Measurements from ENCODE around the gene PGLYRP2. TPM values are rescaled to one million over a fixed set of nuclear protein-coding genes. Genes with fewer than 3 reads are reported as not detected.
A peak's percentile ranks its signal among the peaks of the same experiment; 100 is the strongest.

PGLYRP2 gene
- total RNA-seq, 6 experiments from 2014 or later = not detected

DNA sequence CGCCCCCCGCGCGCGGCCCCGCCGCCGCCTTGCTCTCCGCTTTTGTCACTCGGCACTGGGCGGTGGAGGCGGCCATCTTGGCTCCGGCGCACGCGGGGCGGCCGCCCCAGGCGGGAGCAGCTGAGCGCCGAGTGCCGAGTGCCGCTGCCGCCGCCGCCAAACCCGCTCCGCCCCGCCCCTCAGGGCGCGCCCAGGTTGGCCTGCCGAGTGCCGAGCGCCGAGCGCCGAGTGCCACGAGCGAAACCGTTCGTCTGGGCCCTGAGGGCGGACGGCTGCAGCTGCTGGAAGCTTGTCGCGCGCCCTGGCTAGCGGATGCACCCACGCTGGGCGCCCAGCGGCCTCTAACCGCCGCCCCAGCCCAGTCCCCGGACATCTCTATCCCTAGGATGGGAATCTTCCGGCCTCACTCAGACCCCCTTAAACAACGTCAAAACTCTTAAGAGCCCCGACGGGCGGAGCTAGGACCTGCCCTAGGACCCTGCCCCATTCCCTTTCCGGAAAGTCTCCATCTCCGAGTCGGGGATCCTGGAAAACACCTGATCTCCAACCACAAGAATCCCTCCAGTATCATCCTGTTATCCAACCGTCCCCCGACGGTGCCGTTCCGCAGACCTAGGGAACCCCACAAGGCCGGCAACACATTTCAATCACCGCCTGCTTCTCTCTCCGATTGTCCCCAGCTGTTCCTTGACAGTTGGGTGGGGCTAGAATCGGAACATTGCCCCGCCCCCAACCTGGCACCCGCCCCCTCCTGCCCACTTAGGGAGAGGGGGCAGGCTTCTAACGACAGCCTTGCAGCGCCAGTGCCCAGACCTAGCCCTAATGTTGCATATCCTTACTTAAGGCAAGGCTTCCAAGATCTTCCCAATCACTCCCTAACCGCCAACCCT lies 46.4 kb downstream of the PGLYRP2 start:
- peak; percentile 91 for DNase-seq
- Mint-ChIP-seq H3K27me3 (ENCODE audit: insufficient read depth) (peaks cover 5% of the 10 kb centered on the region), H3K4me1 (ENCODE audit: low read depth) (peaks cover 23% of the 10 kb centered on the region), H3K4me3 (peak overlapping the region; percentile 97), H3K36me3 (ENCODE audit: low read depth) (peaks cover 9% of the 10 kb centered on the region), H3K9me3 (no peaks in the 10 kb centered on the region), H3K27ac (peak overlapping the region; percentile 93)
- TF ChIP-seq, protein P1, sequence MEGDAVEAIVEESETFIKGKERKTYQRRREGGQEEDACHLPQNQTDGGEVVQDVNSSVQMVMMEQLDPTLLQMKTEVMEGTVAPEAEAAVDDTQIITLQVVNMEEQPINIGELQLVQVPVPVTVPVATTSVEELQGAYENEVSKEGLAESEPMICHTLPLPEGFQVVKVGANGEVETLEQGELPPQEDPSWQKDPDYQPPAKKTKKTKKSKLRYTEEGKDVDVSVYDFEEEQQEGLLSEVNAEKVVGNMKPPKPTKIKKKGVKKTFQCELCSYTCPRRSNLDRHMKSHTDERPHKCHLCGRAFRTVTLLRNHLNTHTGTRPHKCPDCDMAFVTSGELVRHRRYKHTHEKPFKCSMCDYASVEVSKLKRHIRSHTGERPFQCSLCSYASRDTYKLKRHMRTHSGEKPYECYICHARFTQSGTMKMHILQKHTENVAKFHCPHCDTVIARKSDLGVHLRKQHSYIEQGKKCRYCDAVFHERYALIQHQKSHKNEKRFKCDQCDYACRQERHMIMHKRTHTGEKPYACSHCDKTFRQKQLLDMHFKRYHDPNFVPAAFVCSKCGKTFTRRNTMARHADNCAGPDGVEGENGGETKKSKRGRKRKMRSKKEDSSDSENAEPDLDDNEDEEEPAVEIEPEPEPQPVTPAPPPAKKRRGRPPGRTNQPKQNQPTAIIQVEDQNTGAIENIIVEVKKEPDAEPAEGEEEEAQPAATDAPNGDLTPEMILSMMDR (IDR thresholded peaks at IDR 0.05) = no peak

DNA sequence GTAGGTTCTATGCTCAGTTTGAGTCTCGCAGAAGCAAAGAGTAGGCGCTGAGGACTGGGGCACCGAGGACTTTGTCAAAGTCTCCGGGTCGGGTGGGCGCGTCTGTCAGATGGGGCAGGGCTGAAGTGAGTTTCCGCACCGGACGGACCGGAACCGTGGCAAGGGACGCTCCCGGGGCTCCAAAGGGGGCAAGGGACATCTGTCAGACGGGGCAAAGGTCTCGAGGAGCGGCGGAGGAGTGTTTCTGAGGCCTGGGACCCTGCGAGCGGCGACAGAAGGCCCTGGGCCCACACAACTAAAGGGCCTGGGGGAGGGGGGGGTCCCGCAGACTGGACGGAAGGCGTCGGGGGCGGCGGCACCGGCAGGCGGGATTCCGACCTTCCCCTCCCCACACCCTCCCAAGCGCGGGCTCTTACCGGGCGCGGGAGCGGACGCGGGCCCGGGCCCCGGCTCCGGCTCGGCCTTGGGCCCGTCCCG lies 47.2 kb downstream of the PGLYRP2 start:
- Mint-ChIP-seq H3K27me3 (ENCODE audit: insufficient read depth) (peaks cover 5% of the 10 kb centered on the region), H3K4me3 (peak overlapping the region; percentile 92), H3K36me3 (ENCODE audit: low read depth) (peaks cover 15% of the 10 kb centered on the region), H3K27ac (peak overlapping the region; percentile 86), H3K9me3 (no peaks in the 10 kb centered on the region), H3K4me1 (ENCODE audit: low read depth) (peaks cover 23% of the 10 kb centered on the region)
- TF ChIP-seq, protein P1 (IDR thresholded peaks at IDR 0.05) = no peak
- no peak for DNase-seq

GRCh38 chr19:15431396-15432017 lies 47.8 kb downstream of the PGLYRP2 start:
- peaks cover 23% of the 10 kb centered on the region for H3K4me1 Mint-ChIP-seq (ENCODE audit: low read depth)
- peaks cover 5% of the 10 kb centered on the region for H3K27me3 Mint-ChIP-seq (ENCODE audit: insufficient read depth)
- no peak for DNase-seq
- peak overlapping the region; percentile 86 for H3K27ac Mint-ChIP-seq
- TF ChIP-seq, protein P1 (IDR thresholded peaks at IDR 0.05) = no peak
- peaks cover 20% of the 10 kb centered on the region for H3K36me3 Mint-ChIP-seq (ENCODE audit: low read depth)
- H3K4me3 Mint-ChIP-seq = peak overlapping the region; percentile 92
- H3K9me3 Mint-ChIP-seq = no peaks in the 10 kb centered on the region

DNA sequence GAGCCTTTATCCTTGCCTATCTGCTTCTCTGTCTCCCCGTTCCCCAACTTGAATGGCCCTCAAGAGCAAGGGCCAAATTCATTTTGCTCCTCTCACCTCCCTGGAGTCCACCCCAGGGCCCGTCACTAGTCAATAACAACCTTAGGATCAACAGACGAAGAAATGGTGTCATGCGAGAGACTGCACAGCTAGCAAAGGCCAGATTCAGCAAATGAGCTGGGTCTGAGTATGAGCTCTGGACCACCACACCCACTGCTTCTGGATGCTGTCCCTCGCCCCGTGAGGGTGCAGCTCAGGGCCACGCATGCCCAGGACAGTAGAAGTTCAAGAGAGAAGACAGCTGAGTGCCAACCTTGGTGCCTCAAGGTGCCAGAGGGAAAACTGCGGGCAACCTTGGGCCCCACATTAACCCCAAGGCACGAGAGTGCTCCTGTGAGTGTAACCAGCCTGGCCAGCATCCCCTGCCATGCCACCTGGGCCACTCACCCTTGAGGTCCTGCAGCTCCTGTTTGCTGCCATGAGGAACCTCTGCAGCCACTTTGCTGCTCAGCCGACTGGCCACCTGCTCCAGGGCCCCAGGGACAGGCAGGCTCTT lies 48.7 kb downstream of the PGLYRP2 start:
- H3K9me3 Mint-ChIP-seq = no peaks in the 10 kb centered on the region
- H3K27ac Mint-ChIP-seq = 0 out of 2 replicates have a peak overlapping the region, but pooled peaks have one; percentile 86
- H3K4me1 Mint-ChIP-seq (ENCODE audit: low read depth) = peaks cover 23% of the 10 kb centered on the region
- peaks cover 5% of the 10 kb centered on the region for H3K27me3 Mint-ChIP-seq (ENCODE audit: insufficient read depth)
- DNase-seq = no peak
- TF ChIP-seq, protein P1 (IDR thresholded peaks at IDR 0.05) = no peak
- peaks cover 29% of the 10 kb centered on the region for H3K36me3 Mint-ChIP-seq (ENCODE audit: low read depth)
- peak overlapping the region; percentile 92 for H3K4me3 Mint-ChIP-seq

GRCh38 chr19:15429825-15430467 lies 49.4 kb downstream of the PGLYRP2 start:
- Mint-ChIP-seq H3K36me3 (ENCODE audit: low read depth) (peaks cover 29% of the 10 kb centered on the region), H3K4me1 (ENCODE audit: low read depth) (peaks cover 23% of the 10 kb centered on the region), H3K4me3 (no peak overlapping the region), H3K27me3 (ENCODE audit: insufficient read depth) (peaks cover 5% of the 10 kb centered on the region), H3K9me3 (no peaks in the 10 kb centered on the region), H3K27ac (no peak overlapping the region)
- TF ChIP-seq, protein P1 (IDR thresholded peaks at IDR 0.05) = no peak
- no peak for DNase-seq
